Measurements from ENCODE around the gene ZRANB1. TPM values are rescaled to one million over a fixed set of nuclear protein-coding genes. Genes with fewer than 3 reads are reported as not detected.

The ZRANB1 gene
- polyA plus RNA-seq, 4 donors = 27.2 to 31.4 (median 30.1) TPM

GRCh38 chr10:125004571-125005311, 62.8 kb downstream of the ZRANB1 start:
- DNase-seq (ENCODE audit: low read depth in 4 of 4, low spot score in 3 of 4) = no peak

GRCh38 chr10:125005312-125006187, 63.6 kb downstream of the ZRANB1 start:
- no peak for DNase-seq (ENCODE audit: low read depth in 4 of 4, low spot score in 3 of 4)

GRCh38 chr10:125006188-125006680, 64.3 kb downstream of the ZRANB1 start:
- no peak for DNase-seq (ENCODE audit: low read depth in 4 of 4, low spot score in 3 of 4)

GRCh38 chr10:125006921-125007426, 65.1 kb downstream of the ZRANB1 start:
- peak in 2 of 4 donors; percentile 29 to 46 for DNase-seq (ENCODE audit: low read depth in 4 of 4, low spot score in 3 of 4)

GRCh38 chr10:125007436-125007835, 65.5 kb downstream of the ZRANB1 start:
- DNase-seq (ENCODE audit: low read depth in 4 of 4, low spot score in 3 of 4) = no peak

- no peak for DNase-seq (ENCODE audit: low read depth in 4 of 4, low spot score in 3 of 4)
Measured at GRCh38 chr10:125008689-125009638, 67.0 kb downstream of the ZRANB1 start.

- no peak for DNase-seq (ENCODE audit: low read depth in 4 of 4, low spot score in 3 of 4)
Measured at GRCh38 chr10:125009661-125010161, 67.8 kb downstream of the ZRANB1 start.

GRCh38 chr10:125010362-125010761, 68.4 kb downstream of the ZRANB1 start:
- DNase-seq (ENCODE audit: low read depth in 4 of 4, low spot score in 3 of 4) = no peak

- DNase-seq (ENCODE audit: low read depth in 4 of 4, low spot score in 3 of 4) = no peak
Measured at GRCh38 chr10:125011171-125011925, 69.4 kb downstream of the ZRANB1 start.

GRCh38 chr10:125011926-125012705, 70.2 kb downstream of the ZRANB1 start:
- DNase-seq (ENCODE audit: low read depth in 4 of 4, low spot score in 3 of 4) = no peak

GRCh38 chr10:125012851-125013528, 71.1 kb downstream of the ZRANB1 start:
- no peak for DNase-seq (ENCODE audit: low read depth in 4 of 4, low spot score in 3 of 4)

- no peak for DNase-seq (ENCODE audit: low read depth in 4 of 4, low spot score in 3 of 4)
Measured at GRCh38 chr10:125013529-125013872, 71.6 kb downstream of the ZRANB1 start.

GRCh38 chr10:125014086-125014830, 72.3 kb downstream of the ZRANB1 start:
- no peak for DNase-seq (ENCODE audit: low read depth in 4 of 4, low spot score in 3 of 4)

- no peak for DNase-seq (ENCODE audit: low read depth in 4 of 4, low spot score in 3 of 4)
Measured at GRCh38 chr10:125014836-125015355, 73.0 kb downstream of the ZRANB1 start.

- no peak for DNase-seq (ENCODE audit: low read depth in 4 of 4, low spot score in 3 of 4)
Measured at GRCh38 chr10:125015356-125015944, 73.5 kb downstream of the ZRANB1 start.

GRCh38 chr10:125016123-125016522, 74.2 kb downstream of the ZRANB1 start:
- DNase-seq (ENCODE audit: low read depth in 4 of 4, low spot score in 3 of 4) = no peak
